Superior temporal gyrus (tissue), 1 donor: Measurements from ENCODE around the gene REV3L.
A peak's percentile ranks its signal among the peaks of the same experiment; 100 is the strongest.
"Not testable (repeated sequence)": the region's sequence is repeated elsewhere in the genome, so short reads cannot be mapped to it uniquely, and the experiment has no call there.

Experiments used
- DNase-seq: peaks from one replicate; pipeline ENCODE4 v3.0.0-alpha.2; 2016; ENCODE audit errors: extremely low spot score

REV3L gene

GRCh38 chr6:111301946-111302345, 181.1 kb downstream of the REV3L start:
- DNase-seq: no peak

- DNase-seq: not testable (repeated sequence)
These were observed 181.8 kb downstream of the REV3L start for GRCh38 chr6:111300938-111301800.

GRCh38 chr6:111297776-111298175, 185.2 kb downstream of the REV3L start:
- no peak for DNase-seq

GRCh38 chr6:111294374-111294967, 188.5 kb downstream of the REV3L start:
- no peak for DNase-seq

GRCh38 chr6:111291336-111292259, 191.4 kb downstream of the REV3L start:
- no peak for DNase-seq

- DNase-seq: not testable (repeated sequence)
These were observed 192.2 kb downstream of the REV3L start for GRCh38 chr6:111290689-111291335.

- DNase-seq: not testable (repeated sequence)
These were observed 198.7 kb downstream of the REV3L start for GRCh38 chr6:111284356-111284755.

- no peak for DNase-seq
These were observed 199.3 kb downstream of the REV3L start for GRCh38 chr6:111283707-111284106.

- no peak for DNase-seq
These were observed 200.5 kb downstream of the REV3L start for GRCh38 chr6:111282515-111282914.

- no peak for DNase-seq
These were observed 202.5 kb downstream of the REV3L start for GRCh38 chr6:111280445-111280955.

GRCh38 chr6:111278731-111279130, 204.3 kb downstream of the REV3L start:
- DNase-seq: no peak

GRCh38 chr6:111277819-111278218, 205.2 kb downstream of the REV3L start:
- no peak for DNase-seq

- no peak for DNase-seq
These were observed 206.3 kb downstream of the REV3L start for GRCh38 chr6:111276736-111277135.

- DNase-seq: no peak
These were observed 206.7 kb downstream of the REV3L start for GRCh38 chr6:111276335-111276734.

GRCh38 chr6:111274593-111275217, 208.3 kb downstream of the REV3L start:
- DNase-seq: no peak

- no peak for DNase-seq
These were observed 212.9 kb downstream of the REV3L start for GRCh38 chr6:111270121-111270520.

GRCh38 chr6:111269401-111269970, 213.5 kb downstream of the REV3L start:
- DNase-seq: no peak

GRCh38 chr6:111267764-111268333, 215.2 kb downstream of the REV3L start:
- DNase-seq: no peak

- no peak for DNase-seq
These were observed 216.7 kb downstream of the REV3L start for GRCh38 chr6:111266276-111266675.

GRCh38 chr6:111265842-111266241, 217.2 kb downstream of the REV3L start:
- peak; percentile 19 for DNase-seq
